Nephron (organoid): ENCODE results near the gene MC4R.
"Not testable (repeated sequence)": the region's sequence is repeated elsewhere in the genome, so short reads cannot be mapped to it uniquely, and the experiment has no call there.

Experiments
- H3K27ac Mint-ChIP-seq, 3 experiments: 2 replicates each; pipeline ENCODE4 v1.8.0; 2020; ENCODE audit warnings: mixed read lengths in 3 of 3, mild to moderate bottlenecking in 2 of 3, moderate library complexity in 1 of 3
- H3K27me3 Mint-ChIP-seq: 2 replicates; pipeline ENCODE4 v1.8.0; 2021; ENCODE audit warnings: low read depth, mild to moderate bottlenecking, moderate library complexity, mixed read lengths
- H3K36me3 Mint-ChIP-seq: 2 replicates; pipeline ENCODE4 v1.8.0; 2020; ENCODE audit warnings: low read depth, mixed read lengths
- H3K4me1 Mint-ChIP-seq: 2 replicates; pipeline ENCODE4 v1.8.0; 2020; ENCODE audit warnings: mixed read lengths
- H3K4me3 Mint-ChIP-seq, 3 experiments: 2 replicates each; pipeline ENCODE4 v1.8.0; 2020; ENCODE audit warnings: mild to moderate bottlenecking in 3 of 3, mixed read lengths in 3 of 3, moderate library complexity in 2 of 3
- H3K9me3 Mint-ChIP-seq: 2 replicates; pipeline ENCODE4 v1.8.0; 2020; ENCODE audit warnings: mixed read lengths
- TF ChIP-seq, protein P1 (sequence below), 3 experiments: fragments of 200-600 bp; sonication (generic); IDR thresholded peaks; one replicate each; pipeline ENCODE4 v1.5.0; 2021; ENCODE audit warnings: antibody characterized with exemption in 3 of 3; ENCODE audit not compliant: unreplicated experiment in 3 of 3

The MC4R gene

DNA sequence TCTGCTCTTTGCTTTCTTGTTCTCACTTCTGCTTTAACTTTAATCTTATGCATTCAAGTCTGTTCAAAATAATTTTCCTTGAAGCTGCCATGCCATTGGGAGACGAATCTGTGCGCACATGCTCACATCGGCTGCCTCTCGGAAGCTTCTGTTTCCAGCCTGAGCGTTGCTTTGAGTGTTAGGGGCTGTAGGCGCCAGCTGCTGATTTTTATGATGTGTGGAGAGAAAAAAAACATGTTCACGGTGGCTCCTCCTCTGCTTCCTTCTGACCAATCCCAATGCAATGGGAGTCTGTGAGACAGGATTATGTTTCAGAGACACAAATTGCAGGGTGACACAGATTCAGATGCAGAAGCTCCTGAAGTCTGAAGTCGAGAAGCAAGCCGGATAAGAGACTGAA, at the start of gene MC4R:
Gene MC4R, minus strand, starts transcription at position 180 of the 400 bp plus-strand sequence. CDS start 426 bp downstream, outside the sequence.
- peak within 1 kb of the TSS; percentile 73 to 78 (median 75) for H3K4me3 Mint-ChIP-seq
- TF ChIP-seq, protein P1, sequence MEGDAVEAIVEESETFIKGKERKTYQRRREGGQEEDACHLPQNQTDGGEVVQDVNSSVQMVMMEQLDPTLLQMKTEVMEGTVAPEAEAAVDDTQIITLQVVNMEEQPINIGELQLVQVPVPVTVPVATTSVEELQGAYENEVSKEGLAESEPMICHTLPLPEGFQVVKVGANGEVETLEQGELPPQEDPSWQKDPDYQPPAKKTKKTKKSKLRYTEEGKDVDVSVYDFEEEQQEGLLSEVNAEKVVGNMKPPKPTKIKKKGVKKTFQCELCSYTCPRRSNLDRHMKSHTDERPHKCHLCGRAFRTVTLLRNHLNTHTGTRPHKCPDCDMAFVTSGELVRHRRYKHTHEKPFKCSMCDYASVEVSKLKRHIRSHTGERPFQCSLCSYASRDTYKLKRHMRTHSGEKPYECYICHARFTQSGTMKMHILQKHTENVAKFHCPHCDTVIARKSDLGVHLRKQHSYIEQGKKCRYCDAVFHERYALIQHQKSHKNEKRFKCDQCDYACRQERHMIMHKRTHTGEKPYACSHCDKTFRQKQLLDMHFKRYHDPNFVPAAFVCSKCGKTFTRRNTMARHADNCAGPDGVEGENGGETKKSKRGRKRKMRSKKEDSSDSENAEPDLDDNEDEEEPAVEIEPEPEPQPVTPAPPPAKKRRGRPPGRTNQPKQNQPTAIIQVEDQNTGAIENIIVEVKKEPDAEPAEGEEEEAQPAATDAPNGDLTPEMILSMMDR (IDR thresholded peaks at IDR 0.05; ENCODE audit: unreplicated experiment in 3 of 3): no peak
- no peaks in the 10 kb centered on the region for H3K27me3 Mint-ChIP-seq
- H3K36me3 Mint-ChIP-seq: no peaks in the 10 kb centered on the region
- peak within 1 kb of the TSS; percentile 7 to 64 (median 40) for H3K27ac Mint-ChIP-seq
- H3K4me1 Mint-ChIP-seq: peaks cover 24% of the 10 kb centered on the region
- H3K9me3 Mint-ChIP-seq: no peaks in the 10 kb centered on the region

DNA sequence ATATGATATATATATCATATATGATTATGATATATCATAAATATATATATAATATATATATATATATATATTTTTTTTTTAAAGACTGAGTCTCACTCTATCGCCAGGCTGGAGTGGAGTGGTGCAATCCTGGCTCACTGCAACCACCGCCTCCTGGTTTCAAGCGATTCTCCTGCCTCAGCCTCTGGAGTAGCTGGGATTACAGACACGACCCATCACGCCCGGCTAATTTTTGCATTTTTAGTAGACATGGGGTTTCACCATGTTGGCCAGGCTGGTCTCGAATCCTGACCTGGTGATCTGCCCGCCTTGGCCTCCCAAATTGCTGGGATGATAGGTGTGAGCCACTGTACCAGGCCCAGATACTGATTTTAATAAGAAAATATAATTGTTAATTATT, 49.7 kb upstream of the MC4R start:
- H3K27me3 Mint-ChIP-seq, H3K36me3 Mint-ChIP-seq: not testable (repeated sequence)

DNA sequence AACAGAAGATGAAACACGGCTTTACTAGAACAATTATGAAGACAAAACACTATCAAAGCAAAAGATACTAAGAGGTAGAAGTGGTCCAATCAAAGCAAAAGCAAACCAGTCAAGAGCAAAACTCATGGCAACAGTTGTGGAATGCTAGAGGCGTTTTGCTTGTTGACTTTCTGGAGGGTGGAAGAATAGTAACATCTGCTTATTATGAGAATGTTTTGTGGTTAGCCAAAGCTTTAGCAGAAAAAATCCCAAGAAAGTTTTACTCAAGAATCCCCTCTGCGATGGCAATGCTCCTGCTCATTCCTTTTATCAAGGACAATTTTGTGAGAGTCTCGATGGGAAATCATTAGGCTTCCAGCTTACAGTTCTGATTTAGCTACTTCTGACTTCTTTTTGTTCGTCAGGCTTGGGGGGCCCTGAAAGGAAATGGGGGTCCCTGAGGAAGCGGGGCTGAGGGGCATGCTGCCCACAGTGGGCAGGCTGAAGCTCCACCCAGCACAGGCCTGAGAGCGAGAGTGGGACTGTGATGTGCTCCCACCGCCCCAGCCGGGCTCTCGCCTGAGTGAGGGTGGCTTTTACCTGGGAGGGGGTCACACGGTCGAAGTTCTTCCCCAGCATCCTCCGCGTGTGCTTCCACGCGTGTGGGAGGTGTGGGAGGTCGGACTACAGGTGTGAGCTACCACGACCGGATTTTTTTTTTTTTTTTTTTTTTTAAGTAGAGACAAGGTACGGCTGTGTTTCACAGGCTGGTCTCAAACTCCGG, 49.0 kb upstream of the MC4R start:
- H3K9me3 Mint-ChIP-seq: no peaks in the 10 kb centered on the region
- TF ChIP-seq, protein P1 (IDR thresholded peaks at IDR 0.05; ENCODE audit: unreplicated experiment in 3 of 3): no peak
- H3K36me3 Mint-ChIP-seq: no peaks in the 10 kb centered on the region
- no peak overlapping the region for H3K4me3 Mint-ChIP-seq
- no peaks in the 10 kb centered on the region for H3K27me3 Mint-ChIP-seq
- H3K4me1 Mint-ChIP-seq: no peaks in the 10 kb centered on the region
- H3K27ac Mint-ChIP-seq: no peak overlapping the region

More for the DNA sequence above, 49.7 kb upstream of the MC4R start:
- not testable (repeated sequence) for H3K4me3 Mint-ChIP-seq, H3K9me3 Mint-ChIP-seq, H3K4me1 Mint-ChIP-seq, H3K27ac Mint-ChIP-seq

DNA sequence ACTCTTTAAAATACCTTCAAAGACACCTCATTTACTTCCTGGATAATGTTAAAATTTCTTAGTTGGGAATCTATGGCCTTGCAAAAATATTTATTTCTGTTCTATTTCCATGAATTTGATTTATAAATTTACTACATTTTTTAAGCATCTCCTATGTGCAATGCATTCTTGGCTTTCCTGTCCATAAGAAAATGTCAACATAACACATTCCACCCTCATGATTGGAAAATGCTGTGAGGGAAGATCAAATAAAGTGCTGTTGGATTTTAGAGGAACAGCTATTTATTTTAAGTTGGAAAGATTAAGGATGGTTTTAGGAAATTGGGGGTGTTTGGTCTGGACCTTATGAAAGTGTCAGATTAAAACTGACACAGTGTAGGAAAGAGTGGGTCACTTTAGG, 45.4 kb upstream of the MC4R start:
- no peaks in the 10 kb centered on the region for H3K9me3 Mint-ChIP-seq
- H3K36me3 Mint-ChIP-seq: no peaks in the 10 kb centered on the region
- H3K4me3 Mint-ChIP-seq: no peak overlapping the region
- no peaks in the 10 kb centered on the region for H3K27me3 Mint-ChIP-seq
- no peak overlapping the region for H3K27ac Mint-ChIP-seq
- no peaks in the 10 kb centered on the region for H3K4me1 Mint-ChIP-seq
- TF ChIP-seq, protein P1 (IDR thresholded peaks at IDR 0.05; ENCODE audit: unreplicated experiment in 3 of 3): no peak

DNA sequence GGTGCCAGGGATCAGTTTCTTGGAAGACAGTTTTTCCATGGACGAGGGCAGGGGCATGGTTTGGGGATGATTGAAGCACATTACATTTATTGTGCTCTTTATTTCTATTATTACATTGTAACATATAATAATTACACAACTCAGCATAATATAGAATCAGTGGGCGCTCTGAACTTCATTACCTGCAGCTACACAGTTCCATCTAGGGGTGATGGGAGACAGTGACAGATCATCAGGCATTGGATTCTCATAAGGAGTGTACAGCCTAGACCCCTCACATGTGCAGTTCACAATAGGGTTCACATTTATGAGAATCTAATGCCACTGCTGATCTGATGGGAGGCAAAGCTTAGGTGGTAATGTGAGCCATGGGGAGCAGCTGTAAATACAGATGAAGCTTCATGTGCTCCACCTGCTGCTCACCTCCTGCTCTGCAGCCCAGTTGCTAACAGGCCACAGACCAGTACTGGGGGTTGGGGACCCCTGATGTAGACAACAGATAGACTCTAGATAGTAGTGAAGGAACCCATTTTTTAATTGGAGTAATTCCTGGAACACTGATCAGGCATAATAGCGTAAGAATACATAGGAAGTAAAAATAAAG, 41.5 kb upstream of the MC4R start:
- Mint-ChIP-seq H3K4me1 (no peaks in the 10 kb centered on the region), H3K9me3 (no peaks in the 10 kb centered on the region)

DNA sequence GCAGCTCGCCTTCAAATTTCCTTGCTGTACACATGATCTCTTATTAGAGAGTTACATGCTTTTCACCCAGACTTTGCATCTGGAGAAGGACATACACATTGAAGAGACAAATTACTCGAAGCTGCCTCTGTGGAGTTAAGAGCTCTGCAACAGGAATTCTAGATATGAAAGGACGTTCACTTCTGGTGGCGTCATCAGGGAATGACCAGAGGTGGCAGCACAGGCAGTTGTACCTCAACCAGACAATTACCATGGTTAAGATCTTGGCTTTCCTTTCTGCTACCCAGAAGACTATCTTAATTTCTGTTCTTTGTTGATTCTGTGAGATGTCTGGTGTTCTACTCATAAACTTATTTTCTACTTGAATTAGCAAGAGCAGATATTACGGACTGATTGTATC, 39.1 kb upstream of the MC4R start:
- H3K9me3 Mint-ChIP-seq: no peaks in the 10 kb centered on the region
- no peak overlapping the region for H3K4me3 Mint-ChIP-seq
- H3K4me1 Mint-ChIP-seq: peaks cover 4% of the 10 kb centered on the region
- TF ChIP-seq, protein P1 (IDR thresholded peaks at IDR 0.05; ENCODE audit: unreplicated experiment in 3 of 3): no peak
- no peak overlapping the region for H3K27ac Mint-ChIP-seq
- H3K27me3 Mint-ChIP-seq: no peaks in the 10 kb centered on the region
- H3K36me3 Mint-ChIP-seq: no peaks in the 10 kb centered on the region

More for the DNA sequence above, 41.5 kb upstream of the MC4R start:
- TF ChIP-seq, protein P1 (IDR thresholded peaks at IDR 0.05; ENCODE audit: unreplicated experiment in 3 of 3): peak in 1 of 3 experiments; percentile 27
- Mint-ChIP-seq H3K27ac (no peak overlapping the region), H3K4me3 (no peak overlapping the region), H3K36me3 (no peaks in the 10 kb centered on the region), H3K27me3 (no peaks in the 10 kb centered on the region)
